SU-DHL-6 (cell line): ENCODE measurements around the gene DNASE1L2.

ENCODE experiments used
- EZH2phosphoT487 ChIP-seq: fragments of 200-600 bp; sonication (generic), shearing (Covaris generic); conservative IDR thresholded peaks from 2 replicates; pipeline ENCODE4 v1.6.1; 2018; ENCODE audit warnings: mild to moderate bottlenecking, antibody characterized with exemption, low read length, moderate library complexity, mixed read lengths
- TF ChIP-seq, protein P1 (sequence below): fragments of 200-600 bp; sonication (generic); IDR thresholded peaks from one replicate; pipeline ENCODE4 v1.5.1; 2017; ENCODE audit warnings: antibody characterized with exemption, mild to moderate bottlenecking, low read length, moderate library complexity; ENCODE audit not compliant: insufficient read depth, poor library complexity, severe bottlenecking

DNA sequence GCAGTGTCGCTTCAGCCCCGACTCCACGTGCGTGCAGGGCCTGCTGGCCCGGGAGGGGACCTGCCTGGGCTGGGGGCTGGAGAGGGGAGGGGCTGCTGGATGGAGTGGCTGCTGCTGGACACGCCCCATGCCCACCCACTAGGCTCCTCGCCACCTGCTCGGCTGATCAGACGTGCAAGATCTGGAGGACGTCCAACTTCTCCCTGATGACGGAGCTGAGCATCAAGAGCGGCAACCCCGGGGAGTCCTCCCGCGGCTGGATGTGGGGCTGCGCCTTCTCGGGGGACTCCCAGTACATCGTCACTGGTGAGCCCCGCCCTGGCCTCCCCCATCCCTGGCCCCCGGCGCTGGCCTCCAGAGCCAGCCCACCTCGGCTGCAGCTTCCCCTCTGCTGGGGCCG lies 27.9 kb upstream of the DNASE1L2 start:
- TF ChIP-seq, protein P1, sequence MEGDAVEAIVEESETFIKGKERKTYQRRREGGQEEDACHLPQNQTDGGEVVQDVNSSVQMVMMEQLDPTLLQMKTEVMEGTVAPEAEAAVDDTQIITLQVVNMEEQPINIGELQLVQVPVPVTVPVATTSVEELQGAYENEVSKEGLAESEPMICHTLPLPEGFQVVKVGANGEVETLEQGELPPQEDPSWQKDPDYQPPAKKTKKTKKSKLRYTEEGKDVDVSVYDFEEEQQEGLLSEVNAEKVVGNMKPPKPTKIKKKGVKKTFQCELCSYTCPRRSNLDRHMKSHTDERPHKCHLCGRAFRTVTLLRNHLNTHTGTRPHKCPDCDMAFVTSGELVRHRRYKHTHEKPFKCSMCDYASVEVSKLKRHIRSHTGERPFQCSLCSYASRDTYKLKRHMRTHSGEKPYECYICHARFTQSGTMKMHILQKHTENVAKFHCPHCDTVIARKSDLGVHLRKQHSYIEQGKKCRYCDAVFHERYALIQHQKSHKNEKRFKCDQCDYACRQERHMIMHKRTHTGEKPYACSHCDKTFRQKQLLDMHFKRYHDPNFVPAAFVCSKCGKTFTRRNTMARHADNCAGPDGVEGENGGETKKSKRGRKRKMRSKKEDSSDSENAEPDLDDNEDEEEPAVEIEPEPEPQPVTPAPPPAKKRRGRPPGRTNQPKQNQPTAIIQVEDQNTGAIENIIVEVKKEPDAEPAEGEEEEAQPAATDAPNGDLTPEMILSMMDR, result no peak
- no peak for TF ChIP-seq EZH2phosphoT487
